BLaER1 treated with 17β-estradiol and CSF1 and Interleukin-3, amounts not matched to agents 10 nM and 100 nM (cell line): ENCODE results near the gene GNAQ.
A peak's percentile ranks its signal among the peaks of the same experiment; 100 is the strongest.
"Not testable (repeated sequence)": the region's sequence is repeated elsewhere in the genome, so short reads cannot be mapped to it uniquely, and the experiment has no call there.

Source experiments
- H3K27ac ChIP-seq, 11 experiments: shearing (Covaris generic); formaldehyde crosslinking; 2 replicates each; pipeline ENCODE4 v1.8.1; 2022
- H3K27me3 ChIP-seq, 11 experiments: shearing (Covaris generic); formaldehyde crosslinking; 2 replicates each; pipeline ENCODE4 v1.8.1; 2022
- H3K36me3 ChIP-seq, 11 experiments: shearing (Covaris generic); formaldehyde crosslinking; 2 replicates each; pipeline ENCODE4 v1.8.1; 2022
- H3K4me1 ChIP-seq, 10 experiments: shearing (Covaris generic); formaldehyde crosslinking; 2 replicates each; pipeline ENCODE4 v1.8.1; 2022
- H3K4me2 ChIP-seq, 11 experiments: shearing (Covaris generic); formaldehyde crosslinking; 2 replicates each; pipeline ENCODE4 v1.8.1; 2022
- H3K4me3 ChIP-seq, 10 experiments: shearing (Covaris generic); formaldehyde crosslinking; 2 replicates each; pipeline ENCODE4 v1.8.1; 2022
- H3K9ac ChIP-seq, 11 experiments: shearing (Covaris generic); formaldehyde crosslinking; 2 replicates each; pipeline ENCODE4 v1.8.1; 2022
- H3K9me3 ChIP-seq, 11 experiments: shearing (Covaris generic); formaldehyde crosslinking; replicated peaks in 1 of 11; 2 replicates each; pipeline ENCODE4 v1.8.1; 2022
- H4K20me1 ChIP-seq, 11 experiments: shearing (Covaris generic); formaldehyde crosslinking; 2 replicates each; pipeline ENCODE4 v1.8.1; 2022
- Cebpa-rat ChIP-seq, 11 experiments: shearing (Covaris generic); IDR thresholded peaks; 2 replicates each; pipeline ENCODE4 v1.8.1; 2022

The GNAQ gene

DNA sequence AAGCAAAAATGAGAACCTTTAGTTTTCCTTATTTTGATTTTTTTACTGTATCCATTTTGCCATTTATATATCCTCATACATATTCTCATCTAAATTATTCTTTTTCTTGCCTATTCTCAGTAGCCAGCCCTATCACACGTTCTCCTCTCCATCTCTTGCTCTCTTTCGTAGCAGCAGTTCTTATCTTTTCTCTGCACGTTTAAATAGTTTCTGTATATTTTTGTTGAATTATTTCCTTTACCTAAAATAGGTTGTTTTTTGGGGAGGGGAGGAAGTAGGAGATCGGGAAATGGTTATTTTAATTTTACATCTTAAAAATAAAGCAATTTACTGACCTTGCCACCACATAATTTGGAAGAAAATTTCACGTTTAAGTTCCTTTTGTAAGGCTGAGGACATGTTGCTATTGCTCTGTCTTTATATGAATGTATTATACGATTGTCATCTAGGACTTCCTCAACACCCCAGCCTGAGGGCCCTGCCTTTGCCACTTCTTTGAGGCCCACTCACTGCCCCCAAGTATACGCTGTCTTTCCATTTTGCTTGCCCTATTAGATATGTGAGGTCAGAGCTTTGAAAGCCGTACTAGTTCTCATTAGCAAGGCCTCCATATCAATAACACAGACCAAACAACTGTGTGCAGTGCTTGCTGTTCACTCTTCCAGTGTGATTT is 140.3 kb downstream of the GNAQ start:
- H3K27ac ChIP-seq: no peak overlapping the region
- H4K20me1 ChIP-seq: peaks cover 0 to 91% (median 0%) of the 10 kb centered on the region in 11 experiments; a peak in 7 of 22 replicates
- H3K36me3 ChIP-seq: peaks cover 0 to 67% (median 8%) of the 10 kb centered on the region in 11 experiments; a peak in 12 of 22 replicates
- H3K27me3 ChIP-seq: no peaks in the 10 kb centered on the region
- H3K4me3 ChIP-seq: no peak overlapping the region
- peaks cover 0 to 26% (median 0%) of the 10 kb centered on the region in 10 experiments; a peak in 4 of 20 replicates for H3K4me1 ChIP-seq
- TF ChIP-seq Cebpa-rat (IDR thresholded peaks at IDR 0.05): no peak
- no peak overlapping the region for H3K9ac ChIP-seq
- H3K4me2 ChIP-seq: peak overlapping the region in 2 of 11 experiments; percentile 4 to 28; a peak in 2 of 22 replicates
- H3K9me3 ChIP-seq: peaks cover 0 to 7% (median 0%) of the 10 kb centered on the region in 11 experiments; a peak in 2 of 22 replicates

DNA sequence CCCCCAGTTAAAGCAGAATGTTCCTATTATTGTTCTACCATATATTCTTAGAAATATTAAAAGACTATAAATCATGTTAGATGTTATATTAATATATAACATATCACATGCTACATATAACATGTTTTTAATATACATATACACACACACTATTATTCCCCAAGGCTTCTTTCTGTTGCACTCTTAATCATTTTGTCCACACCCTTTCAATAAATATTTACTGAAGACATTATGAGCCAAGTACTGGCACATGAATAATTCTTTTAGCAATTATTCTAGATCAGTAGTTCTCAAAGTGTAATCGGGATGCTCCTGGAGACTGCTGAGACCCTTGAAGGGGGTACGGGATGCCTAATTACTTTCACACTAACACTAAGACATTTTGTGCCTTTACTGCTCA is 143.9 kb downstream of the GNAQ start:
- no peak overlapping the region for H3K4me3 ChIP-seq
- no peak overlapping the region for H3K4me2 ChIP-seq
- peaks cover 0 to 35% (median 2%) of the 10 kb centered on the region in 10 experiments; a peak in 7 of 20 replicates for H3K4me1 ChIP-seq
- H3K9ac ChIP-seq: no peak overlapping the region
- H4K20me1 ChIP-seq: peaks cover 0 to 100% (median 4%) of the 10 kb centered on the region in 11 experiments; a peak in 9 of 22 replicates
- no peak overlapping the region for H3K27ac ChIP-seq
- H3K9me3 ChIP-seq: no peaks in the 10 kb centered on the region
- TF ChIP-seq Cebpa-rat (IDR thresholded peaks at IDR 0.05): no peak
- H3K27me3 ChIP-seq: no peaks in the 10 kb centered on the region
- H3K36me3 ChIP-seq: peaks cover 0 to 62% (median 0%) of the 10 kb centered on the region in 11 experiments; a peak in 7 of 22 replicates

DNA sequence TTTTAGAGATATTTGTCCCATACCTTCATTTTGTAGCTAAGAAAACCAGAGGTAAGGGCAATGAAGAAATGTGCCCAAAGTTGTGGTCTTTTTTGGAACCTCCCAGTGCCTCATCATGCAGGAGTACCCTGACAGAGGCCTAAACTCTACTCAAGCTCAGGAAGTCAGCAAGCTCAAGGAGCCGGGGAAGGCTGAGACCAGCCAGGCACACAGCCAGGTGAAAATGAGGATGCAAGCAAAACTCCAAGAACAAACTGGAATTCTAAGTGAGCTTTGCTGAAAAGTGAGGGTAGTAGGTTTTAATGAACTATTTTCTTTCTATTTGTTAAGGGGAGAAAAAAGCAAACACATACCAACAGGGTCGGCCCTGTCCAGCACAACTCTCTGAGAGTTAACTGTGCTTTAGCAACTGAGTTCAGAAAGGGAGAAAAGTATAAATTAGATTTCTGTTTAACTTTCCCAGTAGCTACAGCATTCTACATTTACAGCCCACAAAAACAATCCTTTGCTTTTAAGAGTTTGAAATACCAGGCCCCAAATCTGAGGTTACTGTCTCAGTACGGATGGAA is 146.4 kb downstream of the GNAQ start:
- Histone ChIP-seq H3K27me3 (no peaks in the 10 kb centered on the region), H3K9ac (no peak overlapping the region), H4K20me1 (peaks cover 0 to 100% (median 0%) of the 10 kb centered on the region in 11 experiments; a peak in 8 of 22 replicates), H3K4me2 (no peak overlapping the region), H3K27ac (no peak overlapping the region), H3K4me3 (no peak overlapping the region), H3K4me1 (peaks cover 0 to 22% (median 2%) of the 10 kb centered on the region in 10 experiments; a peak in 5 of 20 replicates), H3K9me3 (no peaks in the 10 kb centered on the region), H3K36me3 (peaks cover 0 to 64% (median 0%) of the 10 kb centered on the region in 11 experiments; a peak in 8 of 22 replicates)
- no peak for TF ChIP-seq Cebpa-rat (IDR thresholded peaks at IDR 0.05)

DNA sequence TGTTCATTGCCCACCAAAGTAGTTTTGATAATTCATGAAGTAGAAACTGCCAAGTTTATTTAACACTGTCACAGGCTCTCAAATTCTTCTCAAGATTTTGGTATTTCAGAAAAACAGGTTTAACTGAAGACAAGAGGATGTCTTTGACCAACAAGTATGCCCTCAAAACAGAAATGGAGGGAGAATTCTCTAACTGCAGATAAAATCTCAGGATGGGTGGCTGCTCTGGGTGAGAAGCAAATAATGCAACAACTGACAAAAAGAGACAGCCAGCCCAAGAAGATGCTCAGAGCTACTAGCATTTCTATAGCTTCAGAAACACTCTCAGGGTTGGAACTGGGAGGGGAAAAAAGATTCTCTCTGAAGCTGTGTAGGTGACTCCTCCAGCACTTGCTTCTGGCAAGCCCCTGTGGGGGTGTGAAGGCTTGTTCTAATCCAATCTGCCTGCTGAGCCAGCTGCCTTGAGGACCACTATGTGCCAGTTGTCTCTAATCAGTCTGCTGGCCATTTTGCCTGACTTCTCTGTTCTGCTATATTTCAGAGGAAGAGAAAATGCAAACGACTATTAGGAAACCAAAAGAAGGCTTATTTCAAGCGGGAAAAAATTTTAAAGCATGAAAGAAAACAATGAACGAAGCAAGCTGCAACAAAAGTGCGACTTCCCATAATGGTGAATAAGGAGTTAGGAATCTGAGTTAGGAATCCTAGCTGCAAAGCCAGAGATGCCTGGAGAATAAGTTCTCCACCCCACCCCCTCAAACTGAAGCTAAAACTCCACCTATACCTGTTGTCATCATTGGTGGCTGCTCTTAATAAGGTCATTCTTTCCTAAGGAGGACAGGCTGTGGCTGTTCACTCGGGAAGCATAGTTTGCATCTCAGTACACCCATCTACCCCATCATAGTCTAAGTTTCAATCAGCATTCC is 147.5 kb downstream of the GNAQ start:
- H4K20me1 ChIP-seq: peaks cover 0 to 100% (median 0%) of the 10 kb centered on the region in 11 experiments; a peak in 8 of 22 replicates
- no peak overlapping the region for H3K4me3 ChIP-seq
- no peak overlapping the region for H3K27ac ChIP-seq
- H3K9me3 ChIP-seq: no peaks in the 10 kb centered on the region
- peaks cover 4 to 33% (median 8%) of the 10 kb centered on the region in 10 experiments; a peak in 15 of 20 replicates for H3K4me1 ChIP-seq
- H3K27me3 ChIP-seq: no peaks in the 10 kb centered on the region
- peaks cover 0 to 57% (median 0%) of the 10 kb centered on the region in 11 experiments; a peak in 7 of 22 replicates for H3K36me3 ChIP-seq
- H3K4me2 ChIP-seq: no peak overlapping the region
- H3K9ac ChIP-seq: no peak overlapping the region
- no peak for TF ChIP-seq Cebpa-rat (IDR thresholded peaks at IDR 0.05)

DNA sequence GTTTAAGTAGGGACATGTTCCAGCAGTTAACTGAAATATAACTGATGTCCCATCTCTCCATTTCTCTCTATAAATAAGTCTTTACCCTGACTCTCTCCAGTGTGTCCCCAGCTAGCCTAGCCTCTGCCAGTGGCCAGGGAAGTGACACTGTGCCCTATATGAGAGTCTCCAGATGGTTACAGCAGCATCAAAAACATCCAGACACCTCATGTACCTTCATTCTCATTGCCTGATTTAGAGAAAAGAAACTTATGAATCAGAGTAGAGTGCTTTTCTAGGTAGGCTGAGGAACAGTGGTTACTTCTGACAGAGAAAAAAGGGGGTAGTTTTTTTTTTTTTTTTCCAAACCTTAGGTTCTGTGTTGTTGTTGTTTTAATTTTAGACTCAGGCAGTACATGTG is 148.5 kb downstream of the GNAQ start:
- H3K36me3 ChIP-seq: peaks cover 0 to 54% (median 0%) of the 10 kb centered on the region in 11 experiments; a peak in 7 of 22 replicates
- no peak overlapping the region for H3K9ac ChIP-seq
- peaks cover 6 to 35% (median 12%) of the 10 kb centered on the region in 10 experiments; a peak in 16 of 20 replicates for H3K4me1 ChIP-seq
- H3K27ac ChIP-seq: no peak overlapping the region
- H3K4me3 ChIP-seq: no peak overlapping the region
- peaks cover 0 to 100% (median 0%) of the 10 kb centered on the region in 11 experiments; a peak in 8 of 22 replicates for H4K20me1 ChIP-seq
- H3K9me3 ChIP-seq: no peaks in the 10 kb centered on the region
- no peaks in the 10 kb centered on the region for H3K27me3 ChIP-seq
- no peak overlapping the region for H3K4me2 ChIP-seq
- no peak for TF ChIP-seq Cebpa-rat (IDR thresholded peaks at IDR 0.05)

DNA sequence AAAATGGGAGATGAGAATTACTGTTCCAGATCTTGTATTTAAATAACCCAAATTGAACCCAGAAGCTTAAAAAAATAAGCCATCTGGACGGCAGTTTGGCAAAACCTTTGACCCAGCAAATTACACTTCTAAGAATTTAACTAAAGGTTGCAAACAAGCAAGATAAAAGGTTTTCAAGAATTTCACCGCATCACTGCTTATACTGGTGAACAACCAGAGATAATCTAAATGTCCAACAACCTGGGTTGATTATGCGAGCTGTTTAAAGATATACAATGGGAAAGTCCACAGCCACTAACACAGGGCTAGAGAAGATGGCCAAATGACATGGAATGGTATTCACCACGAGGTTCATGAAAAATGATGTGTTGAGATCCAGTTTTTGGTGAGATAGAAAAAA is 149.3 kb downstream of the GNAQ start:
- H3K9ac ChIP-seq: no peak overlapping the region
- H3K4me3 ChIP-seq: no peak overlapping the region
- peaks cover 6 to 35% (median 12%) of the 10 kb centered on the region in 10 experiments; a peak in 16 of 20 replicates for H3K4me1 ChIP-seq
- H4K20me1 ChIP-seq: peaks cover 0 to 100% (median 0%) of the 10 kb centered on the region in 11 experiments; a peak in 8 of 22 replicates
- peaks cover 0 to 59% (median 0%) of the 10 kb centered on the region in 11 experiments; a peak in 7 of 22 replicates for H3K36me3 ChIP-seq
- H3K9me3 ChIP-seq: no peaks in the 10 kb centered on the region
- TF ChIP-seq Cebpa-rat (IDR thresholded peaks at IDR 0.05): no peak
- no peak overlapping the region for H3K27ac ChIP-seq
- H3K4me2 ChIP-seq: no peak overlapping the region
- no peaks in the 10 kb centered on the region for H3K27me3 ChIP-seq

DNA sequence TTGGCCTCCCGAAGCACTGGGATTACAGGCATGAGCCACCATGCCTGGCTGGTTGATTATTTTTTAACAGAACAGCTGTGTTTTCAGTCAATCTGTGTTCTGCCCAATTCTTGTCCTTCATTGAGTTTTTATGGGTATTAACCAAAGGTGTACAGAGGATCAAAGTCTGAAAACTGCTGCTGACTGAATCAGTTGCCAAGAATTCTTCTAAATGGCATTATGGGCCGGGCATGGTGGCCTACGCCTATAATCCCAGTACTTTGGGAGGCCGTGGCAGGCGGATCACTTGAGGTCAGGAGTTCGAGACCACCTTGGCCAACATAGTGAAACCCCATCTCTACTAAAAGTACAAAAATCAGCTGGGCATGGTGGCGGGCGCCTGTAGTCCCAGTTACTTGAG is 150.0 kb downstream of the GNAQ start:
- not testable (repeated sequence) for H3K4me3 ChIP-seq, H3K4me2 ChIP-seq, H3K9ac ChIP-seq, H3K27me3 ChIP-seq, H3K27ac ChIP-seq, H3K9me3 ChIP-seq
- peaks cover 0 to 100% (median 0%) of the 10 kb centered on the region in 11 experiments; a peak in 8 of 22 replicates for H4K20me1 ChIP-seq
- peaks cover 6 to 35% (median 12%) of the 10 kb centered on the region in 10 experiments; a peak in 16 of 20 replicates for H3K4me1 ChIP-seq
- peaks cover 0 to 56% (median 0%) of the 10 kb centered on the region in 11 experiments; a peak in 7 of 22 replicates for H3K36me3 ChIP-seq

DNA sequence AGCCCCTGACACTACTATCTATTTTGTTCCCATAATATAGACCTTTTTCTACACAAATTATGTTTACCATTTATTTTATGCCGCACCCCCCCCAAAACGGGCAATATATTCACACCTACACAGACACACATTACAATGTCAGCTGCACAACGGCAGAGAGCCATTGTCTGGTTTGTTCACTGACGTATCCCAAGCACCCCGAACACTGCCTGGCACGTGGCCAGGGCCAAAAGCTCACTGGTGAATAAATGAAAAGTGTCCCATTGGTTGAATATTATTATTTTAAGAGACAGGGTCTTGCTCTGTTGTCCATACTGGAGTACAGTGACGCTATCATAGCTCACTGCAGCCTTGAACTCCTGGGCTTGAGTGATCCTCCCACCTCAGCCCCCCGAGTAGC is 150.5 kb downstream of the GNAQ start:
- Histone ChIP-seq H3K4me2 (no peak overlapping the region), H3K27ac (no peak overlapping the region), H3K4me1 (peaks cover 6 to 35% (median 12%) of the 10 kb centered on the region in 10 experiments; a peak in 16 of 20 replicates), H3K27me3 (no peaks in the 10 kb centered on the region), H4K20me1 (peaks cover 0 to 100% (median 1%) of the 10 kb centered on the region in 11 experiments; a peak in 9 of 22 replicates), H3K36me3 (peaks cover 0 to 57% (median 0%) of the 10 kb centered on the region in 11 experiments; a peak in 6 of 22 replicates), H3K4me3 (no peak overlapping the region), H3K9me3 (no peaks in the 10 kb centered on the region), H3K9ac (no peak overlapping the region)
- no peak for TF ChIP-seq Cebpa-rat (IDR thresholded peaks at IDR 0.05)
